GM23248 (cell line): ENCODE results near the gene RXRA.

ENCODE experiments used
- EZH2 ChIP-seq: fragments of 200-600 bp; sonication (generic); IDR thresholded peaks from 2 replicates; pipeline ENCODE4 v1.6.1; 2018; ENCODE audit warnings: antibody characterized with exemption, mild to moderate bottlenecking; ENCODE audit not compliant: insufficient read depth, poor library complexity, severe bottlenecking
- EZH2phosphoT487 ChIP-seq: fragments of 200-600 bp; sonication (generic); IDR thresholded peaks from 2 replicates; pipeline ENCODE4 v1.6.1; 2018; ENCODE audit warnings: antibody characterized with exemption, moderate library complexity, mild to moderate bottlenecking, low read depth; ENCODE audit not compliant: insufficient read depth

- no peak for TF ChIP-seq EZH2
- no peak for TF ChIP-seq EZH2phosphoT487
Observed at GRCh38 chr9:134385915-134386314, 59.7 kb downstream of the RXRA start.
